Measurements from ENCODE around the gene OPCML.

The OPCML gene

GRCh38 chr11:132549001-132549400, 983.3 kb downstream of the OPCML start:
- TF ChIP-seq EZH2phosphoT487 (conservative IDR thresholded peaks at IDR 0.05; ENCODE audit: low read length) (no peak), CTCF (IDR thresholded peaks at IDR 0.05; ENCODE audit: insufficient read depth, low read length, poor library complexity, severe bottlenecking) (no peak)
- Histone ChIP-seq H3K9me3 (ENCODE audit: insufficient read depth, low read length) (no peaks in the 10 kb centered on the region), H3F3A (ENCODE audit: insufficient read depth) (no peaks in the 10 kb centered on the region), H2AFZ (ENCODE audit: low read depth, low read length, severe bottlenecking) (no peak overlapping the region), H3K9me2 (replicated peaks; ENCODE audit: insufficient read depth, low read length) (no peaks in the 10 kb centered on the region), H3K36me3 (ENCODE audit: low read length) (no peaks in the 10 kb centered on the region), H3K79me2 (ENCODE audit: insufficient read depth, low read length) (no peaks in the 10 kb centered on the region), H3K9ac (ENCODE audit: low read length) (no peak overlapping the region), H4K20me1 (ENCODE audit: low read depth, low read length) (no peaks in the 10 kb centered on the region), H3K27me3 (ENCODE audit: low read length) (no peaks in the 10 kb centered on the region), H3K4me3 (ENCODE audit: insufficient read depth, low read length, poor library complexity, severe bottlenecking) (no peak overlapping the region), H3K4me2 (ENCODE audit: low read depth, low read length, poor library complexity, severe bottlenecking) (no peak overlapping the region), H3K27ac (ENCODE audit: low read depth, low read length) (no peak overlapping the region)

- Histone ChIP-seq H3K9me3 (ENCODE audit: insufficient read depth, low read length) (no peaks in the 10 kb centered on the region), H4K20me1 (ENCODE audit: low read depth, low read length) (no peaks in the 10 kb centered on the region), H3K36me3 (ENCODE audit: low read length) (no peaks in the 10 kb centered on the region), H3F3A (ENCODE audit: insufficient read depth) (no peaks in the 10 kb centered on the region), H3K4me3 (ENCODE audit: insufficient read depth, low read length, poor library complexity, severe bottlenecking) (no peak overlapping the region), H2AFZ (ENCODE audit: low read depth, low read length, severe bottlenecking) (no peak overlapping the region), H3K9ac (ENCODE audit: low read length) (no peak overlapping the region), H3K4me2 (ENCODE audit: low read depth, low read length, poor library complexity, severe bottlenecking) (no peak overlapping the region), H3K79me2 (ENCODE audit: insufficient read depth, low read length) (no peaks in the 10 kb centered on the region), H3K27me3 (ENCODE audit: low read length) (no peaks in the 10 kb centered on the region), H3K9me2 (replicated peaks; ENCODE audit: insufficient read depth, low read length) (no peaks in the 10 kb centered on the region), H3K27ac (ENCODE audit: low read depth, low read length) (no peak overlapping the region)
- TF ChIP-seq CTCF (IDR thresholded peaks at IDR 0.05; ENCODE audit: insufficient read depth, low read length, poor library complexity, severe bottlenecking): no peak
- no peak for TF ChIP-seq EZH2phosphoT487 (conservative IDR thresholded peaks at IDR 0.05; ENCODE audit: low read length)
Measured at GRCh38 chr11:132544007-132544406, 988.3 kb downstream of the OPCML start.

GRCh38 chr11:132541794-132542193, 990.5 kb downstream of the OPCML start:
- Histone ChIP-seq H4K20me1 (ENCODE audit: low read depth, low read length) (no peaks in the 10 kb centered on the region), H3K4me3 (ENCODE audit: insufficient read depth, low read length, poor library complexity, severe bottlenecking) (no peak overlapping the region), H3K27ac (ENCODE audit: low read depth, low read length) (no peak overlapping the region), H3K4me2 (ENCODE audit: low read depth, low read length, poor library complexity, severe bottlenecking) (no peak overlapping the region), H3K79me2 (ENCODE audit: insufficient read depth, low read length) (no peaks in the 10 kb centered on the region), H3K9me3 (ENCODE audit: insufficient read depth, low read length) (no peaks in the 10 kb centered on the region), H3K9ac (ENCODE audit: low read length) (no peak overlapping the region), H3F3A (ENCODE audit: insufficient read depth) (no peaks in the 10 kb centered on the region), H2AFZ (ENCODE audit: low read depth, low read length, severe bottlenecking) (no peak overlapping the region), H3K27me3 (ENCODE audit: low read length) (no peaks in the 10 kb centered on the region), H3K36me3 (ENCODE audit: low read length) (no peaks in the 10 kb centered on the region), H3K9me2 (replicated peaks; ENCODE audit: insufficient read depth, low read length) (no peaks in the 10 kb centered on the region)
- TF ChIP-seq CTCF (IDR thresholded peaks at IDR 0.05; ENCODE audit: insufficient read depth, low read length, poor library complexity, severe bottlenecking) (no peak), EZH2phosphoT487 (conservative IDR thresholded peaks at IDR 0.05; ENCODE audit: low read length) (no peak)
